Prostate gland (tissue), 2 donors: Measurements from ENCODE around the gene ACSL1.

ENCODE experiments used
- CTCF ChIP-seq, 4 experiments: fragments of 200-600 bp in 2 of 4; fragments of 450-650 bp in 2 of 4; sonication (generic) in 2 of 4; IDR thresholded peaks; 1 replicate in 3 of 4; 2 replicates in 1 of 4; pipeline ENCODE4 v1.5.1; 2016 to 2019; ENCODE audit warnings: antibody characterized with exemption in 4 of 4, mild to moderate bottlenecking in 2 of 4, moderate library complexity in 2 of 4
- POLR2AphosphoS5 ChIP-seq: sonication (generic); formaldehyde crosslinking; IDR thresholded peaks from one replicate; pipeline ENCODE4 v1.6.1; 2017; ENCODE audit warnings: antibody characterized with exemption

- TF ChIP-seq CTCF (IDR thresholded peaks at IDR 0.05) (no peak), POLR2AphosphoS5 (no peak)
These were observed 94.7 kb downstream of the ACSL1 start for GRCh38 chr4:184731056-184731455.
